HEK293T (cell line): ENCODE data around the gene FBP1.

Experiments
- ARNT ChIP-seq: fragments of 450-650 bp; IDR thresholded peaks from 2 replicates; pipeline ENCODE4 v1.6.1; 2017; ENCODE audit warnings: mild to moderate bottlenecking
- BHLHE40 ChIP-seq: fragments of 450-650 bp; IDR thresholded peaks from 2 replicates; pipeline ENCODE4 v1.6.1; 2016; ENCODE audit warnings: mild to moderate bottlenecking, moderate library complexity, borderline replicate concordance
- CTBP1 ChIP-seq: fragments of 450-650 bp; IDR thresholded peaks from 2 replicates; pipeline ENCODE4 v1.6.1; 2016; ENCODE audit warnings: borderline replicate concordance
- ELF4 ChIP-seq: fragments of 450-650 bp; IDR thresholded peaks from 2 replicates; pipeline ENCODE4 v1.6.1; 2017; ENCODE audit warnings: antibody characterized with exemption
- FOXA1 ChIP-seq: fragments of 450-650 bp; IDR thresholded peaks from 2 replicates; pipeline ENCODE4 v1.6.1; 2016; ENCODE audit warnings: mild to moderate bottlenecking
- FOXK2 ChIP-seq: fragments of 450-650 bp; IDR thresholded peaks from 2 replicates; pipeline ENCODE4 v1.6.1; 2016; ENCODE audit warnings: mild to moderate bottlenecking
- HDGF ChIP-seq: fragments of 450-650 bp; IDR thresholded peaks from 2 replicates; pipeline ENCODE4 v1.6.1; 2017; ENCODE audit warnings: antibody characterized with exemption, borderline replicate concordance
- L3MBTL2 ChIP-seq: fragments of 450-650 bp; conservative IDR thresholded peaks from 2 replicates; pipeline ENCODE4 v1.6.1; 2016; ENCODE audit warnings: mild to moderate bottlenecking
- LEF1 ChIP-seq: fragments of 450-650 bp; IDR thresholded peaks from 2 replicates; pipeline ENCODE4 v1.6.1; 2017; ENCODE audit warnings: mild to moderate bottlenecking, borderline replicate concordance
- SP1 ChIP-seq: fragments of 450-650 bp; IDR thresholded peaks from 2 replicates; pipeline ENCODE4 v1.6.1; 2017
- SUZ12 ChIP-seq: fragments of 450-650 bp; IDR thresholded peaks from 2 replicates; pipeline ENCODE4 v1.6.1; 2016; ENCODE audit warnings: mild to moderate bottlenecking
- TARDBP ChIP-seq: fragments of 450-650 bp; IDR thresholded peaks from 2 replicates; pipeline ENCODE4 v1.6.1; 2016
- ZNF384 ChIP-seq: fragments of 450-650 bp; IDR thresholded peaks from 2 replicates; pipeline ENCODE4 v1.6.1; 2016
- TF ChIP-seq, protein P1 (sequence below): fragments of 450-650 bp; IDR thresholded peaks from 2 replicates; pipeline ENCODE4 v1.6.1; 2016

DNA sequence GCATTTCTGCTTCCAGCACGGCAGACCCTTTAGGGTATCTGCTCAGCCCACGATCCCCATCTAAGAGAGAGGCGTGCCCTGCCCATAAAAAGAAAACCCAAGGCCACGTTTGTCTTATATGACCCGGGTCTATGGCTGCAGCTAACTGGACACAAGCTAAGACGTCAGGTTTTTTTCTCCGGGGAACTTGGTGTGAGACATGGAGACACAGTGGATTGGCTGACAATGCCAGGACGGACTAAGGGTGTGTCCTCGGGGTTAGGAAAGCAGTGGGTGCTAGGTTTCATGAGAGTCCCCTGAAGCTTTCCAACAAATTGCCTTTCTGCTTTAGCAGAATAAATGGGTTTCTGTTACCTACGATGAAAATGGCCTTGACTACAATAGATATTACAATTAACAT lies 38.6 kb downstream of the FBP1 start:
- TF ChIP-seq BHLHE40 (no peak), SUZ12 (no peak), CTBP1 (no peak), FOXA1 (no peak), HDGF (no peak), LEF1 (no peak), FOXK2 (no peak), ELF4 (no peak), TARDBP (no peak), SP1 (no peak), ARNT (no peak), ZNF384 (no peak), L3MBTL2 (no peak)
- TF ChIP-seq, protein P1, sequence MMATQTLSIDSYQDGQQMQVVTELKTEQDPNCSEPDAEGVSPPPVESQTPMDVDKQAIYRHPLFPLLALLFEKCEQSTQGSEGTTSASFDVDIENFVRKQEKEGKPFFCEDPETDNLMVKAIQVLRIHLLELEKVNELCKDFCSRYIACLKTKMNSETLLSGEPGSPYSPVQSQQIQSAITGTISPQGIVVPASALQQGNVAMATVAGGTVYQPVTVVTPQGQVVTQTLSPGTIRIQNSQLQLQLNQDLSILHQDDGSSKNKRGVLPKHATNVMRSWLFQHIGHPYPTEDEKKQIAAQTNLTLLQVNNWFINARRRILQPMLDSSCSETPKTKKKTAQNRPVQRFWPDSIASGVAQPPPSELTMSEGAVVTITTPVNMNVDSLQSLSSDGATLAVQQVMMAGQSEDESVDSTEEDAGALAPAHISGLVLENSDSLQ = no peak
